IMR-90 (cell line): Measurements from ENCODE around the gene TSPAN17. TPM values are rescaled to one million over a fixed set of nuclear protein-coding genes. Genes with fewer than 3 reads are reported as not detected.

Experiments used
- ATAC-seq: fragments of 200-7000 bp; cut with Tn5 transposase; 2 replicates; pipeline ENCODE4 v1.9.1; 2020; ENCODE audit warnings: low read depth, mild to moderate bottlenecking, moderate library complexity
- BruUV-seq: library from RNA; stranded (reverse); fragments of 400-500 nt; replicated peaks from 2 replicates; lab custom pipeline; 2021; lab: Mats Ljungman, UMichigan
- CTCF ChIA-PET: fragments of 300-600 bp; formaldehyde crosslinking; extraction: SDS; loops from one replicate; lab custom pipeline; 2021; ENCODE audit warnings: antibody characterized with exemption; lab: Yijun Ruan, JAX
- POLR2A ChIA-PET: fragments of 300-600 bp; sonication (Branson Sonifier 250); formaldehyde crosslinking; loops from one replicate; lab custom pipeline; 2022; ENCODE audit warnings: antibody characterized with exemption; ENCODE audit not compliant: unreplicated experiment; lab: Charles Lee
- DNase-seq: peaks from one replicate; pipeline ENCODE4 v3.0.0; 2013
- H2AFZ ChIP-seq: replicated peaks from 2 replicates; pipeline ENCODE3; 2013; ENCODE audit warnings: low read length, mild to moderate bottlenecking; ENCODE audit not compliant: poor library complexity
- H2AK5ac ChIP-seq: 2 replicates; pipeline ENCODE4 v1.6.1; 2013; ENCODE audit warnings: low read depth, low read length, inconsistent platforms
- H2AK9ac ChIP-seq: replicated peaks from 2 replicates; pipeline ENCODE3; 2013; ENCODE audit warnings: mild to moderate bottlenecking, low read depth, low read length, moderate library complexity; ENCODE audit not compliant: poor library complexity
- H2BK120ac ChIP-seq: 2 replicates; pipeline ENCODE4 v1.6.1; 2013; ENCODE audit warnings: low read depth, low read length, inconsistent platforms
- H2BK15ac ChIP-seq: 3 replicates; pipeline ENCODE4 v1.6.1; 2013; ENCODE audit warnings: low read depth, low read length, inconsistent platforms
- H2BK20ac ChIP-seq: 2 replicates; pipeline ENCODE4 v1.6.1; 2013; ENCODE audit warnings: low read depth, mild to moderate bottlenecking, inconsistent platforms, low read length, moderate library complexity
- H2BK5ac ChIP-seq: 2 replicates; pipeline ENCODE4 v1.6.1; 2013; ENCODE audit warnings: mild to moderate bottlenecking, low read depth, low read length, inconsistent platforms; ENCODE audit not compliant: poor library complexity, severe bottlenecking
- H3K14ac ChIP-seq: replicated peaks from 2 replicates; pipeline ENCODE4 v1.6.1; 2013; ENCODE audit warnings: low read depth, low read length, inconsistent platforms
- H3K18ac ChIP-seq: 2 replicates; pipeline ENCODE4 v1.6.1; 2013; ENCODE audit warnings: low read depth, low read length, control low read depth
- H3K23ac ChIP-seq: 2 replicates; pipeline ENCODE4 v1.6.1; 2013; ENCODE audit warnings: low read depth, low read length, inconsistent platforms
- H3K27ac ChIP-seq: 2 replicates; pipeline ENCODE4 v1.5.1; 2013; ENCODE audit warnings: mild to moderate bottlenecking, control low read depth, low read length; ENCODE audit not compliant: insufficient read depth
- H3K27me3 ChIP-seq: 2 replicates; pipeline ENCODE4 v1.6.1; 2013; ENCODE audit warnings: low read length; ENCODE audit not compliant: control insufficient read depth, insufficient read depth
- H3K36me3 ChIP-seq: 2 replicates; pipeline ENCODE4 v1.6.1; 2013; ENCODE audit warnings: low read length, mixed read lengths; ENCODE audit not compliant: control insufficient read depth, insufficient read depth
- H3K4ac ChIP-seq: 2 replicates; pipeline ENCODE4 v1.6.1; 2013; ENCODE audit warnings: low read depth, low read length, inconsistent platforms
- H3K4me1 ChIP-seq: 2 replicates; pipeline ENCODE4 v1.6.1; 2013; ENCODE audit warnings: low read length, mixed read lengths; ENCODE audit not compliant: control insufficient read depth, insufficient read depth
- H3K4me2 ChIP-seq: 2 replicates; pipeline ENCODE4 v1.6.1; 2013; ENCODE audit warnings: low read depth, mild to moderate bottlenecking, control low read depth, low read length, moderate library complexity
- H3K4me3 ChIP-seq: 2 replicates; pipeline ENCODE4 v1.5.1; 2013; ENCODE audit warnings: low read depth, mild to moderate bottlenecking, control low read depth, low read length, moderate library complexity; ENCODE audit not compliant: insufficient read depth
- H3K56ac ChIP-seq: 2 replicates; pipeline ENCODE4 v1.6.1; 2013; ENCODE audit warnings: low read length, inconsistent platforms; ENCODE audit not compliant: insufficient read depth; ENCODE audit errors: extremely low read depth
- H3K79me1 ChIP-seq, 2 experiments: 2 replicates each; pipeline ENCODE4 v1.6.1; 2013; ENCODE audit warnings: low read length in 2 of 2, inconsistent platforms in 1 of 2, low read depth in 1 of 2
- H3K9ac ChIP-seq: 2 replicates; pipeline ENCODE4 v1.6.1; 2013; ENCODE audit warnings: low read depth, low read length, control low read depth
- H3K9me1 ChIP-seq: 2 replicates; pipeline ENCODE4 v1.6.1; 2013; ENCODE audit warnings: low read length, inconsistent platforms; ENCODE audit not compliant: insufficient read depth
- H3K9me3 ChIP-seq: 2 replicates; pipeline ENCODE4 v1.6.1; 2013; ENCODE audit warnings: low read length; ENCODE audit not compliant: control insufficient read depth, insufficient read depth
- H4K20me1 ChIP-seq: 2 replicates; pipeline ENCODE4 v1.6.1; 2013; ENCODE audit warnings: low read length, inconsistent platforms; ENCODE audit not compliant: insufficient read depth
- H4K5ac ChIP-seq: 2 replicates; pipeline ENCODE4 v1.6.1; 2013; ENCODE audit warnings: mild to moderate bottlenecking, low read depth, low read length, control low read depth
- H4K8ac ChIP-seq, 2 experiments: 2 replicates each; pipeline ENCODE4 v1.6.1; 2013; ENCODE audit warnings: low read depth in 2 of 2, low read length in 2 of 2, control low read depth in 1 of 2, inconsistent platforms in 1 of 2
- H4K91ac ChIP-seq: 2 replicates; pipeline ENCODE4 v1.6.1; 2013; ENCODE audit warnings: low read depth, low read length, inconsistent platforms; ENCODE audit not compliant: insufficient read depth
- BHLHE40 ChIP-seq: fragments of 150-350 bp; IDR thresholded peaks from 2 replicates; pipeline ENCODE4 v1.6.1; 2016; ENCODE audit warnings: mild to moderate bottlenecking, low read depth, low read length
- CEBPB ChIP-seq: IDR thresholded peaks from 2 replicates; pipeline ENCODE4 v1.6.1; 2012; ENCODE audit warnings: low read depth, low read length, improper control_type of control experiment
- CHD1 ChIP-seq: IDR thresholded peaks from 2 replicates; pipeline ENCODE4 v1.6.1; 2012; ENCODE audit warnings: low read depth, low read length, improper control_type of control experiment
- ELK1 ChIP-seq: fragments of 150-350 bp; IDR thresholded peaks from 2 replicates; pipeline ENCODE4 v1.6.1; 2016; ENCODE audit warnings: low read depth, mild to moderate bottlenecking, low read length, moderate library complexity, borderline replicate concordance
- FOS ChIP-seq: fragments of 150-350 bp; IDR thresholded peaks from 2 replicates; pipeline ENCODE4 v1.6.1; 2016; ENCODE audit warnings: low read depth, low read length
- MAFK ChIP-seq: IDR thresholded peaks from 2 replicates; pipeline ENCODE4 v1.6.1; 2012; ENCODE audit warnings: low read depth, low read length, improper control_type of control experiment
- MAZ ChIP-seq: IDR thresholded peaks from 2 replicates; pipeline ENCODE4 v1.6.1; 2012; ENCODE audit warnings: low read depth, mild to moderate bottlenecking, low read length, improper control_type of control experiment, moderate library complexity, borderline replicate concordance
- NFE2L2 ChIP-seq: fragments of 150-350 bp; IDR thresholded peaks from 2 replicates; pipeline ENCODE4 v1.6.1; 2016; ENCODE audit warnings: low read depth, mild to moderate bottlenecking, low read length
- RCOR1 ChIP-seq: IDR thresholded peaks from 2 replicates; pipeline ENCODE4 v1.6.1; 2012; ENCODE audit warnings: mild to moderate bottlenecking, low read length, improper control_type of control experiment; ENCODE audit not compliant: insufficient replicate concordance
- RFX5 ChIP-seq: IDR thresholded peaks from 2 replicates; pipeline ENCODE4 v1.8.0; 2012; ENCODE audit warnings: low read depth, mild to moderate bottlenecking, low read length, moderate library complexity
- SMC3 ChIP-seq: fragments of 150-350 bp; IDR thresholded peaks from 2 replicates; pipeline ENCODE4 v1.6.1; 2016; ENCODE audit warnings: low read depth, mild to moderate bottlenecking, antibody characterized with exemption, low read length, moderate library complexity
- USF2 ChIP-seq: fragments of 150-350 bp; IDR thresholded peaks from 2 replicates; pipeline ENCODE4 v1.6.1; 2017; ENCODE audit warnings: mild to moderate bottlenecking, antibody characterized with exemption, low read length, low read depth
- WGBS, 2 experiments: methylation state at CpG; one replicate each; pipeline versions ENCODE4 v1.1.5 to v1.1.7; 2013; ENCODE audit warnings: missing lambda C conversion rate in 2 of 2; ENCODE audit not compliant: insufficient read length in 1 of 2; ENCODE audit errors: extremely low coverage in 2 of 2; 5-methylcytosine and 5-hydroxymethylcytosine counted together
- dilution Hi-C: fragments of 300-500 bp; cut with HindIII; formaldehyde crosslinking; loops from one replicate; pipeline ENCODE4 v1.14.3; 2018; ENCODE audit warnings: low sequenced_read_pairs; ENCODE audit not compliant: unreplicated experiment
- in situ Hi-C: fragments of 300-500 bp; cut with MboI; formaldehyde crosslinking; loops from 3 replicates; pipeline ENCODE4 v1.14.3; 2019; ENCODE audit warnings: low sequenced_read_pairs, inconsistent platforms, mixed read lengths
- intact Hi-C: fragments of 100-400 bp; cut with micrococcal nuclease; formaldehyde crosslinking; loops from 2 replicates; pipeline ENCODE4 v1.10.0; 2022
- polyA plus RNA-seq, 3 experiments: library from polyadenylated mRNA; depleted of rRNA; stranded (reverse); fragments of >200 nt; gene quantifications; 2 replicates each; pipeline ENCODE4 v1.2.3, GENCODE V29; 2012; ENCODE audit warnings: low replicate concordance in 1 of 3
- total RNA-seq: library from RNA; depleted of rRNA; stranded (reverse); fragments of >200 nt; gene quantifications from 2 replicates; pipeline ENCODE4 v1.2.3, GENCODE V29; 2012
- TF ChIP-seq, protein P1 (sequence below): conservative IDR thresholded peaks from 2 replicates; pipeline ENCODE4 v1.5.1; 2012; ENCODE audit warnings: mild to moderate bottlenecking, low read depth, low read length, improper control_type of control experiment

The TSPAN17 gene
- total and polyA plus RNA-seq, 2 of the 4 experiments (the other 2 are of a cell fraction): 34.2 to 41.6 TPM

DNA sequence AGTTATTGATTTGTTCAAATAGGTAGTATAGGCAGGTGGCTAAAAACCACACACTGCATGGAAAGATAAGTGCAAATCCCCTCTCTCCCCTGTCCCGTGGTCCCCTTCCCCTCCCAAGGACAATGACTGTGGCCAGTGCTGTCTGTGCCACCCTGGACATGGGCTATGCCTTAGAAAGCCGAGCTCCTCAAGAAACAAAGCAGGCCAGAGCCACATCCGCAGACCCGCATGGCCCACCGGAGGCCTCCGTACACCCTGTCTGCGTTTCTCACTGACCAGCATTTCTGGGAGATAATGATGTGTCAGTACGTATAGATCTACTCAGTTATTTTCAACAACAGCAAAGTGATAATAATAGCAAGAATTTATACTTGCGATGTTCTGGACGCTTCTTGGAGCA, 16.3 kb downstream of the TSPAN17 start (continued):
- TF ChIP-seq MAZ (no peak), RCOR1 (no peak), SMC3 (no peak), RFX5 (no peak), BHLHE40 (no peak), CEBPB (no peak)

DNA sequence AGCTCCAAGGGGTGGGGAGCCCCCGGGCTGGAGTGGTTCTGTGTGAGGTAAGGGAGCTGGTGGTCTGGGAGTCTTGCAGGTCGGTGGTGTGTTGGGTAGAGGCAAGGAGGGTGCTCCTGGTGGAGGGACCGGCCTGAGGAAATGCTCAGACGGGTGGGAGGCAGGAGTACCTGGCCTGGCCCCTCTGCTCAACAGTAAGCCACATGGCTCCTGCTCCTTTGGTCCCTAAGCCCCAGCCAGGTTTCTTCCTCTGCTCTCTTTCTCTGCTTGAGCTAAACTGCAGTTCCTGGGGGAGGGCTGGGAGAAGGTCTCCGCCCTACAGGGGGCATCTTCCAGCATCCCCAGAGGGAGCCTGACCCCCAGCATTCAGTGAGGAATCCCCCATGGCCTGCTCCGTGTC, 17.2 kb downstream of the TSPAN17 start:
- H3K4me3 ChIP-seq: no peak overlapping the region
- no peak overlapping the region for H3K56ac ChIP-seq
- in situ Hi-C loops (no loop called here), dilution Hi-C loops (no loop called here), intact Hi-C loops (loop anchor here (10.0 kb wide), 1 partner anchor 150 kb away; the partner anchor contains the start of gene UNC5A)
- no peak overlapping the region for H2BK5ac ChIP-seq
- no peak overlapping the region for H2AK5ac ChIP-seq
- H2AFZ ChIP-seq: no peak overlapping the region
- no peak overlapping the region for H4K8ac ChIP-seq
- 0 out of 2 replicates have a peak, but pooled peaks cover 2% of the 10 kb centered on the region for H3K9me3 ChIP-seq
- no peak overlapping the region for H4K5ac ChIP-seq
- 40% methylated on average over 1 of the region's 6 CpGs; no CpG with 5 or more reads in 1 of the 2 experiments for WGBS, 2 experiments
- H3K4ac ChIP-seq: no peak overlapping the region
- peaks cover 40% of the 10 kb centered on the region for H3K27me3 ChIP-seq
- CTCF ChIA-PET: no interaction called here
- no peak overlapping the region for H2BK120ac ChIP-seq
- H4K91ac ChIP-seq: no peak overlapping the region
- H3K9me1 ChIP-seq: 0 out of 2 replicates have a peak, but pooled peaks cover 3% of the 10 kb centered on the region
- H4K20me1 ChIP-seq: peaks cover 3% of the 10 kb centered on the region; the same call in 1 of the 2 replicates
- no peaks in the 10 kb centered on the region for H3K4me1 ChIP-seq
- BruUV-seq: no TSS peak
- H2BK20ac ChIP-seq: no peak overlapping the region
- no peaks in the 10 kb centered on the region for H3K79me1 ChIP-seq
- H2AK9ac ChIP-seq: no peak overlapping the region
- POLR2A ChIA-PET: no interaction called here
- H3K9ac ChIP-seq: no peak overlapping the region
- no peak overlapping the region for H3K14ac ChIP-seq
- H2BK15ac ChIP-seq: no peak overlapping the region
- DNase-seq (no peak), ATAC-seq (no peak)
- no peak overlapping the region for H3K18ac ChIP-seq
- H3K4me2 ChIP-seq: no peak overlapping the region
- no peak overlapping the region for H3K27ac ChIP-seq
- no peak overlapping the region for H3K23ac ChIP-seq
- no peaks in the 10 kb centered on the region for H3K36me3 ChIP-seq
- TF ChIP-seq, protein P1, sequence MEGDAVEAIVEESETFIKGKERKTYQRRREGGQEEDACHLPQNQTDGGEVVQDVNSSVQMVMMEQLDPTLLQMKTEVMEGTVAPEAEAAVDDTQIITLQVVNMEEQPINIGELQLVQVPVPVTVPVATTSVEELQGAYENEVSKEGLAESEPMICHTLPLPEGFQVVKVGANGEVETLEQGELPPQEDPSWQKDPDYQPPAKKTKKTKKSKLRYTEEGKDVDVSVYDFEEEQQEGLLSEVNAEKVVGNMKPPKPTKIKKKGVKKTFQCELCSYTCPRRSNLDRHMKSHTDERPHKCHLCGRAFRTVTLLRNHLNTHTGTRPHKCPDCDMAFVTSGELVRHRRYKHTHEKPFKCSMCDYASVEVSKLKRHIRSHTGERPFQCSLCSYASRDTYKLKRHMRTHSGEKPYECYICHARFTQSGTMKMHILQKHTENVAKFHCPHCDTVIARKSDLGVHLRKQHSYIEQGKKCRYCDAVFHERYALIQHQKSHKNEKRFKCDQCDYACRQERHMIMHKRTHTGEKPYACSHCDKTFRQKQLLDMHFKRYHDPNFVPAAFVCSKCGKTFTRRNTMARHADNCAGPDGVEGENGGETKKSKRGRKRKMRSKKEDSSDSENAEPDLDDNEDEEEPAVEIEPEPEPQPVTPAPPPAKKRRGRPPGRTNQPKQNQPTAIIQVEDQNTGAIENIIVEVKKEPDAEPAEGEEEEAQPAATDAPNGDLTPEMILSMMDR: no peak
- TF ChIP-seq ELK1: no peak
- no peak for TF ChIP-seq CEBPB
- TF ChIP-seq FOS: no peak
- no peak for TF ChIP-seq RCOR1
- no peak for TF ChIP-seq MAFK
- no peak for TF ChIP-seq CHD1
- TF ChIP-seq SMC3: no peak
- TF ChIP-seq USF2: no peak
- no peak for TF ChIP-seq RFX5
- no peak for TF ChIP-seq NFE2L2
